ENCODE data around the gene OGA.

- TF ChIP-seq CTCF (IDR thresholded peaks at IDR 0.05; ENCODE audit: insufficient read depth, low read length, poor library complexity, severe bottlenecking), result peak; percentile 94
- no peak for TF ChIP-seq EZH2phosphoT487 (conservative IDR thresholded peaks at IDR 0.05; ENCODE audit: low read length)
Observed at GRCh38 chr10:101843032-101844021, 25.1 kb upstream of the OGA start, which contains the start of gene KCNIP2.
